HEK293 (cell line): ENCODE data around the gene DENND2A.

Experiments used
- EGR2 ChIP-seq: fragments of 450-650 bp; formaldehyde crosslinking; IDR thresholded peaks from 2 replicates; pipeline ENCODE4 v1.5.1; 2016; ENCODE audit warnings: low read depth, missing biosample characterization, missing genetic modification characterization
- HOXD13 ChIP-seq: sonication (generic); formaldehyde crosslinking; IDR thresholded peaks from 2 replicates; pipeline ENCODE4 v1.8.0; 2022; ENCODE audit warnings: missing genetic modification reagents, borderline replicate concordance
- MEIS1 ChIP-seq: sonication (generic); formaldehyde crosslinking; IDR thresholded peaks from 2 replicates; pipeline ENCODE4 v1.8.1; 2022; ENCODE audit warnings: missing genetic modification reagents, mild to moderate bottlenecking, borderline replicate concordance
- MYNN ChIP-seq: fragments of 450-650 bp; formaldehyde crosslinking; IDR thresholded peaks from 2 replicates; pipeline ENCODE4 v1.5.1; 2016; ENCODE audit warnings: missing biosample characterization, missing genetic modification characterization, borderline replicate concordance
- SP2 ChIP-seq: fragments of 450-650 bp; formaldehyde crosslinking; IDR thresholded peaks from 2 replicates; pipeline ENCODE4 v1.5.1; 2016; ENCODE audit warnings: missing biosample characterization, missing genetic modification characterization
- SP3 ChIP-seq: fragments of 450-650 bp; formaldehyde crosslinking; IDR thresholded peaks from 2 replicates; pipeline ENCODE4 v1.5.1; 2016; ENCODE audit warnings: missing biosample characterization, missing genetic modification characterization
- SP7 ChIP-seq: fragments of 450-650 bp; formaldehyde crosslinking; IDR thresholded peaks from 2 replicates; pipeline ENCODE4 v1.5.1; 2016; ENCODE audit warnings: missing biosample characterization, missing genetic modification characterization
- ZBTB8A ChIP-seq: fragments of 450-650 bp; formaldehyde crosslinking; IDR thresholded peaks from 2 replicates; pipeline ENCODE4 v1.5.1; 2016; ENCODE audit warnings: missing biosample characterization, missing genetic modification characterization
- ZFHX2 ChIP-seq: fragments of 450-650 bp; formaldehyde crosslinking; conservative IDR thresholded peaks from 2 replicates; pipeline ENCODE4 v1.5.1; 2016; ENCODE audit warnings: missing biosample characterization, missing genetic modification characterization
- ZNF132 ChIP-seq: fragments of 450-650 bp; formaldehyde crosslinking; IDR thresholded peaks from 2 replicates; pipeline ENCODE4 v1.5.1; 2017; ENCODE audit warnings: missing biosample characterization, missing genetic modification characterization, borderline replicate concordance
- ZNF133 ChIP-seq: fragments of 450-650 bp; formaldehyde crosslinking; IDR thresholded peaks from 2 replicates; pipeline ENCODE4 v1.5.1; 2016; ENCODE audit warnings: missing biosample characterization, missing genetic modification characterization
- ZNF174 ChIP-seq: fragments of 450-650 bp; formaldehyde crosslinking; IDR thresholded peaks from 2 replicates; pipeline ENCODE4 v1.5.0; 2017; ENCODE audit warnings: missing biosample characterization, mild to moderate bottlenecking, missing genetic modification characterization
- ZNF214 ChIP-seq: fragments of 450-650 bp; formaldehyde crosslinking; IDR thresholded peaks from 2 replicates; pipeline ENCODE4 v1.5.1; 2017; ENCODE audit warnings: missing biosample characterization, mild to moderate bottlenecking, missing genetic modification characterization, borderline replicate concordance
- ZNF248 ChIP-seq: fragments of 450-650 bp; formaldehyde crosslinking; IDR thresholded peaks from 2 replicates; pipeline ENCODE4 v1.5.1; 2017; ENCODE audit warnings: missing biosample characterization, missing genetic modification characterization
- ZNF335 ChIP-seq: fragments of 450-650 bp; formaldehyde crosslinking; conservative IDR thresholded peaks from 2 replicates; pipeline ENCODE4 v1.5.1; 2016; ENCODE audit warnings: missing biosample characterization, missing genetic modification characterization
- ZNF37A ChIP-seq: fragments of 450-650 bp; IDR thresholded peaks from 2 replicates; pipeline ENCODE4 v1.5.1; 2018; ENCODE audit warnings: missing biosample characterization, missing genetic modification characterization
- ZNF510 ChIP-seq: fragments of 450-650 bp; formaldehyde crosslinking; IDR thresholded peaks from 2 replicates; pipeline ENCODE4 v1.5.1; 2018; ENCODE audit warnings: mild to moderate bottlenecking, missing genetic modification characterization, missing biosample characterization; ENCODE audit not compliant: insufficient replicate concordance
- ZNF530 ChIP-seq: fragments of 450-650 bp; formaldehyde crosslinking; IDR thresholded peaks from 2 replicates; pipeline ENCODE4 v1.5.1; 2016; ENCODE audit warnings: low read depth, missing biosample characterization, missing genetic modification characterization
- ZNF548 ChIP-seq: fragments of 450-650 bp; formaldehyde crosslinking; IDR thresholded peaks from 2 replicates; pipeline ENCODE4 v1.5.1; 2016; ENCODE audit warnings: missing biosample characterization, missing genetic modification characterization
- ZNF585B ChIP-seq: fragments of 450-650 bp; formaldehyde crosslinking; IDR thresholded peaks from 2 replicates; pipeline ENCODE4 v1.5.1; 2016; ENCODE audit warnings: missing biosample characterization, missing genetic modification characterization
- ZNF610 ChIP-seq: fragments of 450-650 bp; formaldehyde crosslinking; IDR thresholded peaks from 2 replicates; pipeline ENCODE4 v1.5.1; 2016; ENCODE audit warnings: missing biosample characterization, missing genetic modification characterization, borderline replicate concordance
- ZNF654 ChIP-seq: fragments of 450-650 bp; formaldehyde crosslinking; IDR thresholded peaks from 2 replicates; pipeline ENCODE4 v1.5.1; 2016; ENCODE audit warnings: low read depth, missing biosample characterization, missing genetic modification characterization
- ZNF660 ChIP-seq: fragments of 450-650 bp; IDR thresholded peaks from 2 replicates; pipeline ENCODE4 v1.5.1; 2018; ENCODE audit warnings: missing biosample characterization, mild to moderate bottlenecking, missing genetic modification characterization
- ZNF701 ChIP-seq: fragments of 450-650 bp; formaldehyde crosslinking; IDR thresholded peaks from 2 replicates; pipeline ENCODE4 v1.5.1; 2016; ENCODE audit warnings: missing biosample characterization, missing genetic modification characterization
- TF ChIP-seq, protein P1 (sequence below): fragments of 450-650 bp; formaldehyde crosslinking; IDR thresholded peaks from 2 replicates; pipeline ENCODE4 v1.5.1; 2016; ENCODE audit warnings: missing biosample characterization, missing genetic modification characterization, low read depth
- TF ChIP-seq, protein P2 (sequence below): fragments of 450-650 bp; formaldehyde crosslinking; IDR thresholded peaks from 2 replicates; pipeline ENCODE4 v1.5.1; 2016; ENCODE audit warnings: missing biosample characterization, missing genetic modification characterization
- TF ChIP-seq, protein P3 (sequence below): fragments of 450-650 bp; formaldehyde crosslinking; IDR thresholded peaks from 2 replicates; pipeline ENCODE4 v1.5.1; 2016; ENCODE audit warnings: missing biosample characterization, missing genetic modification characterization
- TF ChIP-seq, protein P4 (sequence below): fragments of 450-650 bp; formaldehyde crosslinking; IDR thresholded peaks from 2 replicates; pipeline ENCODE4 v1.5.1; 2017; ENCODE audit warnings: missing biosample characterization, missing genetic modification characterization
- TF ChIP-seq, protein P5 (sequence below): fragments of 450-650 bp; formaldehyde crosslinking; IDR thresholded peaks from 2 replicates; pipeline ENCODE4 v1.5.1; 2017; ENCODE audit warnings: missing biosample characterization, missing genetic modification characterization
- TF ChIP-seq, protein P6 (sequence below): fragments of 450-650 bp; formaldehyde crosslinking; IDR thresholded peaks from 2 replicates; pipeline ENCODE4 v1.5.1; 2017; ENCODE audit warnings: missing biosample characterization, mild to moderate bottlenecking, missing genetic modification characterization, moderate library complexity

DENND2A gene

DNA sequence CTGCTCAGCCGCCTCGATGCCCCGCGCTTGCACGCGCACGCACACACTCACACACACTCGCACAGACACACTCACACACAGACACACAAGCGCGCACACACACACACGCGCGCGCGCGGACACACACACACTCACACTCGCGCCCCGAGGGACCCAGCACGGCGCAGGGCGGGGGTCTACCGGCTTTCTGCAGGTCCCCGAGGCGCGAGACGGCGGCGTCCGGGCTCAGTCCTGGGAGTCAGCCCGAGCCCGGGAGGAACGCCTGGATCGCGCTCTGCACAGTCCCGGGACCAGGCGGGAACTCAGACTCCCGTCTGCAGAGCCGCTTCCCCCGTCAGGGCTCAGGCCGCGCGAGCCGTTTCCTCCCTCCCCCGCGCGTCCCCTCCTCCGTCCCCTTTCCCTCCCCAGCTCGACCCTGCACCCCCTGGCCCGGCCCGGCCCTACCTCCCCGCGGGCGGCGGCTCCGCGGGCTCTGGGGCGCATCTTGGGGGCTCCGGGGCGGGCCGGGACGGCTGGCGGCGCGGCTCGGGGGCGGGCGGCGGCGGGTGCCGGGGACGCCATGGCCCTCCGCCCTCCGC, 464 bp downstream of the DENND2A start (continued):
- TF ChIP-seq SP7 (tag by site-specific recombination) (peak; percentile 65), ZNF660 (tag by site-specific recombination) (no peak), ZNF214 (no peak), ZBTB8A (peak; percentile 81), ZNF248 (tag by site-specific recombination) (no peak), HOXD13 (no peak), ZNF132 (tag by site-specific recombination) (no peak), ZNF654 (tag by site-specific recombination) (no peak), ZNF510 (tag by site-specific recombination) (no peak), ZFHX2 (tag by site-specific recombination) (peak; percentile 28; the same call in 1 of the 2 replicates), ZNF133 (tag by site-specific recombination) (no peak), MYNN (tag by site-specific recombination) (peak; percentile 11; the same call in 1 of the 2 replicates), ZNF335 (tag by site-specific recombination) (peak; percentile 85), EGR2 (tag by site-specific recombination) (no peak), ZNF701 (no peak), SP3 (tag by site-specific recombination) (peak; percentile 24), ZNF585B (tag by site-specific recombination) (no peak), ZNF37A (tag by site-specific recombination) (no peak), ZNF174 (tag by site-specific recombination) (no peak), ZNF548 (tag by site-specific recombination) (no peak), ZNF530 (tag by site-specific recombination) (no peak), MEIS1 (CRISPR knock-in tag) (no peak), SP2 (tag by site-specific recombination) (peak; percentile 30), ZNF610 (tag by site-specific recombination) (no peak)
- TF ChIP-seq, protein P1, sequence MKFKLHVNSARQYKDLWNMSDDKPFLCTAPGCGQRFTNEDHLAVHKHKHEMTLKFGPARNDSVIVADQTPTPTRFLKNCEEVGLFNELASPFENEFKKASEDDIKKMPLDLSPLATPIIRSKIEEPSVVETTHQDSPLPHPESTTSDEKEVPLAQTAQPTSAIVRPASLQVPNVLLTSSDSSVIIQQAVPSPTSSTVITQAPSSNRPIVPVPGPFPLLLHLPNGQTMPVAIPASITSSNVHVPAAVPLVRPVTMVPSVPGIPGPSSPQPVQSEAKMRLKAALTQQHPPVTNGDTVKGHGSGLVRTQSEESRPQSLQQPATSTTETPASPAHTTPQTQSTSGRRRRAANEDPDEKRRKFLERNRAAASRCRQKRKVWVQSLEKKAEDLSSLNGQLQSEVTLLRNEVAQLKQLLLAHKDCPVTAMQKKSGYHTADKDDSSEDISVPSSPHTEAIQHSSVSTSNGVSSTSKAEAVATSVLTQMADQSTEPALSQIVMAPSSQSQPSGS (tag by site-specific recombination): no peak
- TF ChIP-seq, protein P2, sequence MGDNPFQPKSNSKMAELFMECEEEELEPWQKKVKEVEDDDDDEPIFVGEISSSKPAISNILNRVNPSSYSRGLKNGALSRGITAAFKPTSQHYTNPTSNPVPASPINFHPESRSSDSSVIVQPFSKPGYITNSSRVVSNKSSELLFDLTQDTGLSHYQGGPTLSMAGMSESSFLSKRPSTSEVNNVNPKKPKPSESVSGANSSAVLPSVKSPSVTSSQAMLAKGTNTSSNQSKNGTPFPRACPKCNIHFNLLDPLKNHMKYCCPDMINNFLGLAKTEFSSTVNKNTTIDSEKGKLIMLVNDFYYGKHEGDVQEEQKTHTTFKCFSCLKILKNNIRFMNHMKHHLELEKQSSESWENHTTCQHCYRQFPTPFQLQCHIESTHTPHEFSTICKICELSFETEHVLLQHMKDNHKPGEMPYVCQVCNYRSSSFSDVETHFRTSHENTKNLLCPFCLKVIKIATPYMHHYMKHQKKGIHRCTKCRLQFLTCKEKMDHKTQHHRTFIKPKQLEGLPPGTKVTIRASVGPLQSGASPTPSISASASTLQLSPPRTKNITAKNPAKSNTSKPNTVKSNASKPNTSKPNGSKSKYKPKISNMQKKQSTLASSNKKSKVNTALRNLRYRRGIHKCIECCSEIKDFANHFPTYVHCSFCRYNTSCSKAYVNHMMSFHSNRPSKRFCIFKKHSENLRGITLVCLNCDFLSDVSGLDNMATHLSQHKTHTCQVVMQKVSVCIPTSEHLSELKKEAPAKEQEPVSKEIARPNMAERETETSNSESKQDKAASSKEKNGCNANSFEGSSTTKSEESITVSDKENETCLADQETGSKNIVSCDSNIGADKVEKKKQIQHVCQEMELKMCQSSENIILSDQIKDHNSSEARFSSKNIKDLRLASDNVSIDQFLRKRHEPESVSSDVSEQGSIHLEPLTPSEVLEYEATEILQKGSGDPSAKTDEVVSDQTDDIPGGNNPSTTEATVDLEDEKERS (tag by site-specific recombination): no peak
- TF ChIP-seq, protein P3, sequence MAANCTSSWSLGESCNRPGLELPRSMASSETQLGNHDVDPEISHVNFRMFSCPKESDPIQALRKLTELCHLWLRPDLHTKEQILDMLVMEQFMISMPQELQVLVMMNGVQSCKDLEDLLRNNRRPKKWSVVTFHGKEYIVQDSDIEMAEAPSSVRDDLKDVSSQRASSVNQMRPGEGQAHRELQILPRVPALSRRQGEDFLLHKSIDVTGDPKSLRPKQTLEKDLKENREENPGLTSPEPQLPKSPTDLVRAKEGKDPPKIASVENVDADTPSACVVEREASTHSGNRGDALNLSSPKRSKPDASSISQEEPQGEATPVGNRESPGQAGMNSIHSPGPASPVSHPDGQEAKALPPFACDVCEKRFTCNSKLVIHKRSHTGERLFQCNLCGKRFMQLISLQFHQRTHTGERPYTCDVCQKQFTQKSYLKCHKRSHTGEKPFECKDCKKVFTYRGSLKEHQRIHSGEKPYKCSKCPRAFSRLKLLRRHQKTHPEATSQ: 0 out of 2 replicates have a peak, but pooled peaks have one; percentile 36
- TF ChIP-seq, protein P4, sequence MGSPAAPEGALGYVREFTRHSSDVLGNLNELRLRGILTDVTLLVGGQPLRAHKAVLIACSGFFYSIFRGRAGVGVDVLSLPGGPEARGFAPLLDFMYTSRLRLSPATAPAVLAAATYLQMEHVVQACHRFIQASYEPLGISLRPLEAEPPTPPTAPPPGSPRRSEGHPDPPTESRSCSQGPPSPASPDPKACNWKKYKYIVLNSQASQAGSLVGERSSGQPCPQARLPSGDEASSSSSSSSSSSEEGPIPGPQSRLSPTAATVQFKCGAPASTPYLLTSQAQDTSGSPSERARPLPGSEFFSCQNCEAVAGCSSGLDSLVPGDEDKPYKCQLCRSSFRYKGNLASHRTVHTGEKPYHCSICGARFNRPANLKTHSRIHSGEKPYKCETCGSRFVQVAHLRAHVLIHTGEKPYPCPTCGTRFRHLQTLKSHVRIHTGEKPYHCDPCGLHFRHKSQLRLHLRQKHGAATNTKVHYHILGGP (tag by site-specific recombination): no peak
- TF ChIP-seq, protein P5, sequence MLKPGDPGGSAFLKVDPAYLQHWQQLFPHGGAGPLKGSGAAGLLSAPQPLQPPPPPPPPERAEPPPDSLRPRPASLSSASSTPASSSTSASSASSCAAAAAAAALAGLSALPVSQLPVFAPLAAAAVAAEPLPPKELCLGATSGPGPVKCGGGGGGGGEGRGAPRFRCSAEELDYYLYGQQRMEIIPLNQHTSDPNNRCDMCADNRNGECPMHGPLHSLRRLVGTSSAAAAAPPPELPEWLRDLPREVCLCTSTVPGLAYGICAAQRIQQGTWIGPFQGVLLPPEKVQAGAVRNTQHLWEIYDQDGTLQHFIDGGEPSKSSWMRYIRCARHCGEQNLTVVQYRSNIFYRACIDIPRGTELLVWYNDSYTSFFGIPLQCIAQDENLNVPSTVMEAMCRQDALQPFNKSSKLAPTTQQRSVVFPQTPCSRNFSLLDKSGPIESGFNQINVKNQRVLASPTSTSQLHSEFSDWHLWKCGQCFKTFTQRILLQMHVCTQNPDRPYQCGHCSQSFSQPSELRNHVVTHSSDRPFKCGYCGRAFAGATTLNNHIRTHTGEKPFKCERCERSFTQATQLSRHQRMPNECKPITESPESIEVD (tag by site-specific recombination): no peak
- TF ChIP-seq, protein P6, sequence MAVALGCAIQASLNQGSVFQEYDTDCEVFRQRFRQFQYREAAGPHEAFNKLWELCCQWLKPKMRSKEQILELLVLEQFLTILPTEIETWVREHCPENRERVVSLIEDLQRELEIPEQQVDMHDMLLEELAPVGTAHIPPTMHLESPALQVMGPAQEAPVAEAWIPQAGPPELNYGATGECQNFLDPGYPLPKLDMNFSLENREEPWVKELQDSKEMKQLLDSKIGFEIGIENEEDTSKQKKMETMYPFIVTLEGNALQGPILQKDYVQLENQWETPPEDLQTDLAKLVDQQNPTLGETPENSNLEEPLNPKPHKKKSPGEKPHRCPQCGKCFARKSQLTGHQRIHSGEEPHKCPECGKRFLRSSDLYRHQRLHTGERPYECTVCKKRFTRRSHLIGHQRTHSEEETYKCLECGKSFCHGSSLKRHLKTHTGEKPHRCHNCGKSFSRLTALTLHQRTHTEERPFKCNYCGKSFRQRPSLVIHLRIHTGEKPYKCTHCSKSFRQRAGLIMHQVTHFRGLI (tag by site-specific recombination): no peak
